Fibroblast of lung (primary cell): ENCODE results near the gene KIF6. TPM values are rescaled to one million over a fixed set of nuclear protein-coding genes. Genes with fewer than 3 reads are reported as not detected.
A peak's percentile ranks its signal among the peaks of the same experiment; 100 is the strongest.

ENCODE experiments used
- DNase-seq, 2 donors: peaks; one replicate each; pipeline versions ENCODE4 v3.0.0 to v3.0.0-alpha.2; 2010; ENCODE audit warnings: low read depth in 2 of 2
- H2AFZ ChIP-seq: 2 replicates; pipeline ENCODE4 v1.5.1; 2012; ENCODE audit warnings: low read length, control low read depth, inconsistent platforms
- H3K27ac ChIP-seq: 2 replicates; pipeline ENCODE4 v1.5.1; 2011; ENCODE audit warnings: low read length, control low read depth; ENCODE audit not compliant: insufficient read depth
- H3K27me3 ChIP-seq: 2 replicates; pipeline ENCODE4 v1.5.1; 2011; ENCODE audit warnings: mild to moderate bottlenecking, low read length; ENCODE audit not compliant: control insufficient read depth, insufficient read depth
- H3K36me3 ChIP-seq: 2 replicates; pipeline ENCODE4 v1.5.1; 2011; ENCODE audit warnings: low read length; ENCODE audit not compliant: control insufficient read depth, insufficient read depth
- H3K4me1 ChIP-seq: 2 replicates; pipeline ENCODE4 v1.5.1; 2011; ENCODE audit warnings: low read length; ENCODE audit not compliant: control insufficient read depth, insufficient read depth; ENCODE audit errors: extremely low read depth
- H3K4me2 ChIP-seq: 2 replicates; pipeline ENCODE4 v1.5.1; 2011; ENCODE audit warnings: low read length, control low read depth; ENCODE audit not compliant: insufficient read depth; ENCODE audit errors: extremely low read depth
- H3K4me3 ChIP-seq, 4 experiments: fragments of 200-600 bp in 1 of 4; sonication (generic) in 1 of 4; replicated peaks in 1 of 4; 2 replicates each; pipeline ENCODE4 v1.5.1; 2011 to 2016; ENCODE audit warnings: low read length in 4 of 4, low read depth in 3 of 4, mild to moderate bottlenecking in 3 of 4, control low read depth in 2 of 4, inconsistent platforms in 1 of 4, mixed read lengths in 1 of 4; ENCODE audit not compliant: insufficient read depth in 1 of 4; ENCODE audit errors: control extremely low read depth in 1 of 4
- H3K79me2 ChIP-seq: 2 replicates; pipeline ENCODE4 v1.5.1; 2012; ENCODE audit warnings: mild to moderate bottlenecking, low read length, inconsistent platforms; ENCODE audit not compliant: control insufficient read depth, insufficient read depth
- H3K9ac ChIP-seq: 2 replicates; pipeline ENCODE4 v1.5.1; 2011; ENCODE audit warnings: mild to moderate bottlenecking, low read length, control low read depth; ENCODE audit not compliant: insufficient read depth
- H3K9me3 ChIP-seq: 2 replicates; pipeline ENCODE4 v1.5.1; 2012; ENCODE audit warnings: low read depth, low read length; ENCODE audit not compliant: control insufficient read depth, insufficient read depth
- H4K20me1 ChIP-seq: 2 replicates; pipeline ENCODE4 v1.5.1; 2011; ENCODE audit warnings: low read length; ENCODE audit not compliant: control insufficient read depth, insufficient read depth; ENCODE audit errors: extremely low read depth
- EZH2 ChIP-seq: IDR thresholded peaks from 2 replicates; pipeline ENCODE4 v1.5.1; 2012; ENCODE audit warnings: low read length, control low read depth, mild to moderate bottlenecking; ENCODE audit errors: missing control alignments
- polyA plus RNA-seq, 2 donors: library from polyadenylated mRNA; depleted of rRNA in 1 of 2; stranded (reverse) in 1 of 2; unstranded in 1 of 2; fragments of >200 nt; gene quantifications; 2 replicates each; pipeline ENCODE4 v1.2.1, GENCODE V29; 2011 to 2012; ENCODE audit warnings: missing spikeins in 1 of 2
- total RNA-seq: library from RNA; depleted of rRNA; stranded (reverse); fragments of >200 nt; gene quantifications from 2 replicates; pipeline ENCODE4 v1.2.1, GENCODE V29; 2014
- TF ChIP-seq, protein P1 (sequence below), 2 donors: IDR thresholded peaks in 1 of 2; conservative IDR thresholded peaks in 1 of 2; 1 replicate in 1 of 2; 2 replicates in 1 of 2; pipeline ENCODE4 v1.5.1; 2011 to 2012; ENCODE audit warnings: low read length in 2 of 2, control low read depth in 1 of 2, inconsistent platforms in 1 of 2, low read depth in 1 of 2, mild to moderate bottlenecking in 1 of 2

KIF6 gene
- total and polyA plus RNA-seq, 2 donors (not counting 1 experiment from before 2014, with no cell fraction given): 0.24 to 0.83 TPM

DNA sequence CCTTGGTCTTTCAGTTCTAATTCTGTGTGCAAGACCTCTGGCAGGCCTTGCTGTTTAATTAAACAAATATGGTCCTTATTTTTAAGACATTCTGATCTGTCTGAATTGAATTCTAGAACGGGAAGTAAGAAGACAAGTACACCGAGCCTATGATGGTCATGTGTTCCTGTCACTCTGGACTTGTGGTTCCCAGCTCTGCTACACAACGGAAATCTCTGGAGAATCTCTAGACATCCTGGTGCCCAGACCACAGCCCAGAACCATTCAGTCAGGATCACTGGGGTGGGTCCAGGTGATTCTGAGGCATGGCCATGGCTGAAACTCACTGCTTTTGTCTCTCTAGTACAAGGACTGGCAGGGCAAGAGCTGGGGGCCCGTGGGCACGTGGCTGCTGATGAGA lies 386.8 kb downstream of the KIF6 start:
- Histone ChIP-seq H3K79me2 (no peaks in the 10 kb centered on the region), H3K27ac (no peak overlapping the region), H3K4me2 (no peak overlapping the region), H3K9ac (no peak overlapping the region), H2AFZ (no peak overlapping the region), H4K20me1 (no peaks in the 10 kb centered on the region), H3K9me3 (no peaks in the 10 kb centered on the region), H3K4me1 (no peaks in the 10 kb centered on the region), H3K27me3 (no peaks in the 10 kb centered on the region), H3K4me3 (no peak overlapping the region), H3K36me3 (no peaks in the 10 kb centered on the region)
- no peak for TF ChIP-seq EZH2
- TF ChIP-seq, protein P1, sequence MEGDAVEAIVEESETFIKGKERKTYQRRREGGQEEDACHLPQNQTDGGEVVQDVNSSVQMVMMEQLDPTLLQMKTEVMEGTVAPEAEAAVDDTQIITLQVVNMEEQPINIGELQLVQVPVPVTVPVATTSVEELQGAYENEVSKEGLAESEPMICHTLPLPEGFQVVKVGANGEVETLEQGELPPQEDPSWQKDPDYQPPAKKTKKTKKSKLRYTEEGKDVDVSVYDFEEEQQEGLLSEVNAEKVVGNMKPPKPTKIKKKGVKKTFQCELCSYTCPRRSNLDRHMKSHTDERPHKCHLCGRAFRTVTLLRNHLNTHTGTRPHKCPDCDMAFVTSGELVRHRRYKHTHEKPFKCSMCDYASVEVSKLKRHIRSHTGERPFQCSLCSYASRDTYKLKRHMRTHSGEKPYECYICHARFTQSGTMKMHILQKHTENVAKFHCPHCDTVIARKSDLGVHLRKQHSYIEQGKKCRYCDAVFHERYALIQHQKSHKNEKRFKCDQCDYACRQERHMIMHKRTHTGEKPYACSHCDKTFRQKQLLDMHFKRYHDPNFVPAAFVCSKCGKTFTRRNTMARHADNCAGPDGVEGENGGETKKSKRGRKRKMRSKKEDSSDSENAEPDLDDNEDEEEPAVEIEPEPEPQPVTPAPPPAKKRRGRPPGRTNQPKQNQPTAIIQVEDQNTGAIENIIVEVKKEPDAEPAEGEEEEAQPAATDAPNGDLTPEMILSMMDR (conservative IDR thresholded peaks at IDR 0.05 in 1 of 2, IDR thresholded peaks at IDR 0.05 in 1 of 2; ENCODE audit: low read depth in 1 of 2, low read length in 2 of 2): no peak
- DNase-seq: no peak

DNA sequence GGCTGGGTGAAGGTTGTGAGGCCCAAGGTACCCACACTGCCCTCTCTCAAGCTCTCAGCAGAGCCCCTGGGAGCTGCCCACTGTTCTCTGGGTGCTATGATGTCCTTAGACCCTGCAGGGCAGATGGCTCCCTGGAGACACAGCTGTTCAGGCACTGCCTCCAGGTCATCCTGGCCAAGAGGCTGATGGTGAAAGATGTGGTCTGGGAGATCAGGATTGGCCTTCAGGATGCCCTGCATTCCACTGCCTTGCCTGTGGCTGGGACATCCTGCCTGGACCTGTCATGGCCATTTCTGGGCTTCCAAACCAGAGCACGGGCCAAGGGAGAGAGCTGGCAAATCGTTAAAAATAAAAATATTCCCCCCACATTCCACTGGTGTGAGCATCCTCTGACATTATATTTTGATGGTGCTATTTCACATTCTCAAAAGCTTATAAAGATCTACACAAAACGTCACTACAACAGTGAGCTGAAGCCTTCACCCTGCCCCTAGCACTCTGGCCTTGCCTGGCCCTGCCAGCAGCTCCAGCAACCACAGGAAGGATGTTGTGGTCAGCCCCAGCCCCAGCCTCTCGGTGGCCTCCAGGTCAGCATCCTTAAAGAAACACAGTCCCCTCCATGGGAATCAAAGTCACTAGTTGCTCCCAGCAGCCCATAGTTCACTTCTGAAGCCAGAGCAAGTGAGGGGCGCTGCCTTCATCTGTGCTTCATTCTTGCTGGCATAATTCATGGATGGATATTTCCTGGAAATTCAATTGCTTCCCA lies 389.2 kb downstream of the KIF6 start:
- Histone ChIP-seq H3K4me3 (no peak overlapping the region), H3K4me1 (no peaks in the 10 kb centered on the region), H3K27me3 (no peaks in the 10 kb centered on the region), H3K79me2 (no peaks in the 10 kb centered on the region), H2AFZ (no peak overlapping the region), H4K20me1 (no peaks in the 10 kb centered on the region), H3K9ac (no peak overlapping the region), H3K27ac (no peak overlapping the region), H3K9me3 (no peaks in the 10 kb centered on the region), H3K4me2 (no peak overlapping the region), H3K36me3 (no peaks in the 10 kb centered on the region)
- TF ChIP-seq, protein P1 (conservative IDR thresholded peaks at IDR 0.05 in 1 of 2, IDR thresholded peaks at IDR 0.05 in 1 of 2; ENCODE audit: low read depth in 1 of 2, low read length in 2 of 2): no peak
- no peak for TF ChIP-seq EZH2
- peak in 1 of 2 donors; percentile 2 for DNase-seq

DNA sequence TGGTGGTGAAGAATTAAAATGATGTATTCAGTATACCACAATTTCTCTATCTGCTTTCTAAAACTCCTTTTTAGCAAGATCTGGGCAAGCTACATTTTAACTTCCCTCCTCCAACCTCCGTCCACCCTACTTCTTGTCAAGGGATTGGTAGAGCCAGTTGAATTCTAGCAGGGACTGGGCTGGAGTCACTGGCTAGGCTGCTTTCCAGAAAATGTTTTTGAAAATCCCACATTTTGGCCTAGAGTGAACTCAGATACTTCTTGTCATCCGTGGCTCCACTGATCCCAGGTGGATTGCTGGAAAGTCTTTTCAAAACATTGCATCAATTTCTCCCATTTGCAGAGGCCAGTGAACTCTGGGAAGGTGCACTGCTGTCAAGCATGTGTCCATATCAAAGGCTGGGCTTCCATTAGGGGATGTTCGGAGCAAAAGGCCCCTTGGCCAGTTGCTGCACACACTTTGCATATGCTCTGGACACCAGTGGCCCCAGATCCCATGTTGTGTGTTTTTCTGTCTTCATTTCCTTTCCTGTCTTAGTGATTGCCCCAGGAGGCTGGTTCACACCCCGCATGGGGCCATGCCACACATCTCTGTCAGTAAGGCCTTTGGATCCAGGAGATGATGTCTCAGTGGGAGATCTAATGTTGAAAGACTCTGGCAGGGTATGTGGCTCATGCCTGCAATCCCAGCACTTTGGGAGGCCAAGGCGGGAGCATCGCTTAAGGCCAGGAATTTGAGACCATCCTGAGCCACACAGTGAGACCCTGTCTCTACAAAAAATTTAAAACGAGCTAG lies 391.4 kb downstream of the KIF6 start:
- H3K27me3 ChIP-seq: no peaks in the 10 kb centered on the region
- H3K9me3 ChIP-seq: no peaks in the 10 kb centered on the region
- H3K4me3 ChIP-seq: no peak overlapping the region
- H2AFZ ChIP-seq: no peak overlapping the region
- no peak overlapping the region for H3K4me2 ChIP-seq
- H4K20me1 ChIP-seq: no peaks in the 10 kb centered on the region
- H3K27ac ChIP-seq: no peak overlapping the region
- H3K36me3 ChIP-seq: no peaks in the 10 kb centered on the region
- DNase-seq: no peak
- TF ChIP-seq, protein P1 (conservative IDR thresholded peaks at IDR 0.05 in 1 of 2, IDR thresholded peaks at IDR 0.05 in 1 of 2; ENCODE audit: low read depth in 1 of 2, low read length in 2 of 2): no peak
- no peak for TF ChIP-seq EZH2
- no peaks in the 10 kb centered on the region for H3K79me2 ChIP-seq
- no peak overlapping the region for H3K9ac ChIP-seq
- no peaks in the 10 kb centered on the region for H3K4me1 ChIP-seq
